Esophagus muscularis mucosa (tissue), 4 donors: ENCODE results near the gene PEX11B. TPM values are rescaled to one million over a fixed set of nuclear protein-coding genes. Genes with fewer than 3 reads are reported as not detected.

Experiments
- DNase-seq: peaks from one replicate; pipeline ENCODE4 v3.0.0-alpha.2; 2017; ENCODE audit errors: extremely low spot score
- H3K27ac ChIP-seq, 4 donors: fragments of 200-600 bp; sonication (generic); replicated peaks in 1 of 4; 1 replicate in 3 of 4; 2 replicates in 1 of 4; pipeline ENCODE4 v1.5.1; 2016 to 2019; ENCODE audit warnings: mild to moderate bottlenecking in 1 of 4
- H3K27me3 ChIP-seq, 4 donors: fragments of 200-600 bp; sonication (generic); one replicate each; pipeline versions ENCODE4 v1.5.1 to v1.6.0; 2016 to 2019
- H3K36me3 ChIP-seq, 4 donors: fragments of 200-600 bp; sonication (generic); one replicate each; pipeline ENCODE4 v1.5.1; 2016 to 2019
- H3K4me1 ChIP-seq, 4 donors: fragments of 200-600 bp; sonication (generic); one replicate each; pipeline ENCODE4 v1.5.1; 2016 to 2019
- H3K4me3 ChIP-seq, 4 donors: fragments of 200-600 bp; sonication (generic); 1 replicate in 2 of 4; 2 replicates in 2 of 4; pipeline ENCODE4 v1.5.1; 2016 to 2019; ENCODE audit warnings: mild to moderate bottlenecking in 4 of 4, moderate library complexity in 1 of 4
- H3K9me3 ChIP-seq, 4 donors: fragments of 200-600 bp; sonication (generic); 1 replicate in 3 of 4; 2 replicates in 1 of 4; pipeline ENCODE4 v1.5.1; 2016 to 2019
- EP300 ChIP-seq: sonication (generic); formaldehyde crosslinking; IDR thresholded peaks from one replicate; pipeline ENCODE4 v1.6.1; 2017; ENCODE audit warnings: antibody characterized with exemption
- POLR2A ChIP-seq: fragments of 450-650 bp; IDR thresholded peaks from one replicate; pipeline ENCODE4 v1.6.1; 2017; ENCODE audit warnings: antibody characterized with exemption, moderate library complexity, mild to moderate bottlenecking, low read depth
- POLR2AphosphoS5 ChIP-seq, 2 donors: sonication (generic); formaldehyde crosslinking; IDR thresholded peaks; one replicate each; pipeline ENCODE4 v1.6.1; 2017; ENCODE audit warnings: antibody characterized with exemption in 2 of 2
- WGBS: methylation state at CpG from one replicate; pipeline ENCODE4 v1.1.5; 2018; 5-methylcytosine and 5-hydroxymethylcytosine counted together
- intact Hi-C: fragments of 100-400 bp; cut with DNase I; formaldehyde crosslinking; loops from one replicate; pipeline ENCODE4 v1.15.1; 2023
- total RNA-seq, 4 donors: library from RNA; depleted of rRNA; stranded (reverse); fragments of >200 nt; gene quantifications; one replicate each; pipeline versions ENCODE4 v1.1.0 to v1.2.1, GENCODE V29; 2016
- TF ChIP-seq, protein P1 (sequence below), 3 experiments: fragments of 200-600 bp in 2 of 3; fragments of 450-650 bp in 1 of 3; sonication (generic) in 2 of 3; IDR thresholded peaks; one replicate each; pipeline ENCODE4 v1.5.1; 2017 to 2019; ENCODE audit warnings: antibody characterized with exemption in 3 of 3, mild to moderate bottlenecking in 2 of 3, moderate library complexity in 1 of 3

The PEX11B gene
- total RNA-seq, 4 donors from 2014 or later = 18.3 to 21.2 (median 20.0) TPM

DNA sequence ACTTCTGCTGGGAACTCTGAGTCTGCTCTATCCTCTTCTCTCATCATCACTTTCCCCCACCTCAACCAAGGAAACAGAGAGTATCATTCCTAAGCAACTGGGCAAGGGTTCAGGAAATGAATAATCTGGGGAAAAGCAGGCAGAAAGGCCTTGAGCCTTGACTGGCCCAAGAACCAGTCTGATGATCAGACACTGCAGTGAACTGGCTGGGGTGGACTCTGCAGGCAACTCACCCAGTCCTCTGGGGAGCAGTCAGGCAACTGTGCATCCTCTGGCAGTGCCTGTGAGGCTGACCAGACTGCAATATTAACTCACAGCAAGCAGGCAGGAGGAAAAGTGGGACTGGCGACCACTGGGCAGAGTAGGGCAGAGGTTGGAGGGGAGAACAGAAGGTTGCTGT lies 33.8 kb downstream of the PEX11B start:
- Histone ChIP-seq H3K4me1 (peaks cover 13 to 20% (median 15%) of the 10 kb centered on the region in 4 donors), H3K4me3 (no peak overlapping the region), H3K36me3 (no peaks in the 10 kb centered on the region), H3K9me3 (no peaks in the 10 kb centered on the region), H3K27me3 (no peaks in the 10 kb centered on the region), H3K27ac (no peak overlapping the region)
- 100% methylated on average over 1 of the region's 1 CpG for WGBS
- intact Hi-C loops = no loop called here
- no peak for DNase-seq
- no peak for TF ChIP-seq POLR2A

DNA sequence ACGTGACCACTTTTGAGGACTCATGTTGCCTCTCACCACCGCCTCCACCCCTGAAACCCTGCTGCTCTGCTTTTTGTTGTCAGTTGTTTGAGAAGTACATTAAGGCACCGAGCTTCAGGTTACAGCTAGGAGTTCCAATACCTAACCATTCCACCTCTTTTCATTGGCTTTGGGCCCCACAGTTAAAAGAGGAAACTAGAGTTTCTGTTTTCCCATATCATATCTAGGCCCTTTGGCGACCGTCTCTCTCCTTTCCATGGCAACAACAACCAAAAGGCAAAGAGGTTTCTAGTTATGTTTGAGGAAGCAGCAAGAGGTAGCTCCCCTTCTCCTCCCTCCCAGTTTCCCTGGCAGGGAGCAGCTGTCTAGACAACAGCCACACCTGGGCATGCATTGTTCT lies 38.7 kb downstream of the PEX11B start:
- intact Hi-C loops = no loop called here
- H3K27me3 ChIP-seq = no peaks in the 10 kb centered on the region
- no peak overlapping the region for H3K27ac ChIP-seq
- H3K9me3 ChIP-seq = no peaks in the 10 kb centered on the region
- no peaks in the 10 kb centered on the region for H3K36me3 ChIP-seq
- no peak for DNase-seq
- TF ChIP-seq EP300 (no peak), POLR2AphosphoS5 (IDR thresholded peaks at IDR 0.05) (no peak), POLR2A (no peak)
- TF ChIP-seq, protein P1, sequence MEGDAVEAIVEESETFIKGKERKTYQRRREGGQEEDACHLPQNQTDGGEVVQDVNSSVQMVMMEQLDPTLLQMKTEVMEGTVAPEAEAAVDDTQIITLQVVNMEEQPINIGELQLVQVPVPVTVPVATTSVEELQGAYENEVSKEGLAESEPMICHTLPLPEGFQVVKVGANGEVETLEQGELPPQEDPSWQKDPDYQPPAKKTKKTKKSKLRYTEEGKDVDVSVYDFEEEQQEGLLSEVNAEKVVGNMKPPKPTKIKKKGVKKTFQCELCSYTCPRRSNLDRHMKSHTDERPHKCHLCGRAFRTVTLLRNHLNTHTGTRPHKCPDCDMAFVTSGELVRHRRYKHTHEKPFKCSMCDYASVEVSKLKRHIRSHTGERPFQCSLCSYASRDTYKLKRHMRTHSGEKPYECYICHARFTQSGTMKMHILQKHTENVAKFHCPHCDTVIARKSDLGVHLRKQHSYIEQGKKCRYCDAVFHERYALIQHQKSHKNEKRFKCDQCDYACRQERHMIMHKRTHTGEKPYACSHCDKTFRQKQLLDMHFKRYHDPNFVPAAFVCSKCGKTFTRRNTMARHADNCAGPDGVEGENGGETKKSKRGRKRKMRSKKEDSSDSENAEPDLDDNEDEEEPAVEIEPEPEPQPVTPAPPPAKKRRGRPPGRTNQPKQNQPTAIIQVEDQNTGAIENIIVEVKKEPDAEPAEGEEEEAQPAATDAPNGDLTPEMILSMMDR (IDR thresholded peaks at IDR 0.05) = no peak
- H3K4me1 ChIP-seq = peaks cover 0 to under 1% (median 0%) of the 10 kb centered on the region in 4 donors
- WGBS = 71% methylated on average over 5 of the region's 5 CpGs
- H3K4me3 ChIP-seq = no peak overlapping the region

DNA sequence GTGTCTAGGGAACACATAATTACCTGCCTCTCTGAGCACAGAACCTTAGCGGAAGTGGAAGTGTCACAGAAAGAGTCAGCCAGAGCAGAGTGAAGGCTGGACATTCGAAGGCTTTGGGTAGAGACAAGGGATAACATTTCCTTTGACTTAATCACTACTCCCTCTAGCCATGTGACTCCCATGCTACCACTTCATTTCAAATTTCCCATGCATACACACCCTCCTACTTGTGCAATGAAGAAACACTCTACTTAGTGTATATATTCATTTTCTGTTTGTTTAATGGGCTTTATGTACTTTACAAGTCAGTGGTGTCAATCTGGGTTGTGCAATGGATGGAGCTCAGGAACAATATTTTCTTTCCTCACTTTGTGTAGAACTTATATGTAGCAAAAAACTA lies 39.8 kb downstream of the PEX11B start:
- Histone ChIP-seq H3K9me3 (no peaks in the 10 kb centered on the region), H3K36me3 (no peaks in the 10 kb centered on the region), H3K4me1 (no peaks in the 10 kb centered on the region), H3K4me3 (no peak overlapping the region), H3K27ac (no peak overlapping the region), H3K27me3 (no peaks in the 10 kb centered on the region)
- 96% methylated on average over 2 of the region's 2 CpGs for WGBS
- TF ChIP-seq, protein P1 (IDR thresholded peaks at IDR 0.05) = no peak
- TF ChIP-seq EP300 = no peak
- TF ChIP-seq POLR2AphosphoS5 (IDR thresholded peaks at IDR 0.05) = no peak
- no peak for TF ChIP-seq POLR2A
- intact Hi-C loops = no loop called here
- no peak for DNase-seq

DNA sequence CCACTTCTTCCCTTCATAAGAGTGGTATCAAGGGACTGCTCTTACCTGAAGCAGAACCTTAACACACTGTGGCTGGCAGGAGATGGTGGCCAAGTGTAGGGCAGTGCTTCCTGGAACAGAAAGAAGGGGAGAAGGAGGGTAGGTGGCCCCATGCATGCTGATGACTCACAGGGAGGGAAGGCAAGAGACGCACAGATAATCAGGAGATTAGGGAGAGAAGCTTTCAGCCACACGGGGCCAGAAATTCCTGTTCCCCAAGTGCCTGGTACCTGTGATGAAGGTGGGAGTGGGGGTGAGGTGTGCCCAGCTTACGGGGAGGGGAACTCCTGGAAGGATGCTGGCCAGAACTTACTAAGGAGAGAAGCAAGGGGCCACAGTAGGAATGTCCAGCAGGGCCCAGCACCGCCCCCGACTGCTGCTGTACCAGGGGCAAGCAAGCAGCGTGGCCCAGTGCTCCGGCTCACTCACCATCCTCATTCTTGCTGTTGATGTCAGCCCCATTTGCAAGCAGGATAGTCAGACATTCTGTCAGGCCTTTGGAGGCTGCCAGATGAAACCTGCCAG lies 40.5 kb downstream of the PEX11B start:
- TF ChIP-seq POLR2A = no peak
- TF ChIP-seq, protein P1 (IDR thresholded peaks at IDR 0.05) = no peak
- no peak overlapping the region for H3K4me3 ChIP-seq
- H3K9me3 ChIP-seq = no peaks in the 10 kb centered on the region
- no peaks in the 10 kb centered on the region for H3K36me3 ChIP-seq
- no peak for DNase-seq
- H3K27ac ChIP-seq = no peak overlapping the region
- H3K4me1 ChIP-seq = peaks cover 0 to 4% (median 3%) of the 10 kb centered on the region in 4 donors
- 72% methylated on average over 4 of the region's 7 CpGs for WGBS
- no peaks in the 10 kb centered on the region for H3K27me3 ChIP-seq
- intact Hi-C loops = no loop called here

DNA sequence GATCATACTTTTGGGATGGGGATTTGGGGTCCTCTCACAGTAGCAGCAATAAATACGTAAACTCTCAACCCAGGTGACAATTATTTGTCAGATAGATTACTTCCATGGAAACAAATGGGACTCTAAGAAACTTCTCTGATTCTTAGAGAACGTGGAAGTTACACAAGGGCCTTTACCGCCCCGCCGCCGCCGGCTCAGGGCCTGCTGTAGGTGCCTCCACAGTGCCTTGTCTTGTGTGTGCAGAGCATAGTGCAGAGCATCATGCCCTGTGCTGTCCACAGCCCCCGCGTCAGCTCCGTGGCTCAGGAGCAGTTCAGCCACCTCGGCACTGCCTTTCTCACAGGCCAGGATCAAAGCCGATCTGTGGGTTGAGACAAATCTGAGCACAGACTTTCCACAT lies 43.9 kb downstream of the PEX11B start:
- no peak for DNase-seq
- no peaks in the 10 kb centered on the region for H3K9me3 ChIP-seq
- TF ChIP-seq POLR2AphosphoS5 (IDR thresholded peaks at IDR 0.05) = no peak
- TF ChIP-seq EP300 = no peak
- TF ChIP-seq, protein P1 (IDR thresholded peaks at IDR 0.05) = no peak
- no peak for TF ChIP-seq POLR2A
- H3K4me3 ChIP-seq = no peak overlapping the region
- intact Hi-C loops = no loop called here
- no peaks in the 10 kb centered on the region for H3K36me3 ChIP-seq
- 94% methylated on average over 12 of the region's 12 CpGs for WGBS
- no peaks in the 10 kb centered on the region for H3K27me3 ChIP-seq
- no peak overlapping the region for H3K27ac ChIP-seq
- peaks cover 11 to 36% (median 30%) of the 10 kb centered on the region in 4 donors for H3K4me1 ChIP-seq
